Left lung (tissue), 10 donors: ENCODE results near the gene GRID1. TPM values are rescaled to one million over a fixed set of nuclear protein-coding genes. Genes with fewer than 3 reads are reported as not detected.
A peak's percentile ranks its signal among the peaks of the same experiment; 100 is the strongest.

Source experiments
- ATAC-seq: fragments of 200-7000 bp; cut with Tn5 transposase; one replicate; pipeline ENCODE4 v1.9.1; 2020; ENCODE audit warnings: moderate library complexity
- DNase-seq, 4 donors: peaks; one replicate each; pipeline ENCODE4 v3.0.0-alpha.2; 2013 to 2020
- H3K27ac ChIP-seq, 2 donors: fragments of 200-600 bp; sonication (generic) in 1 of 2; one replicate each; pipeline versions ENCODE4 v1.5.0 to v1.8.0; 2020 to 2021
- H3K27me3 ChIP-seq, 2 donors: fragments of 200-600 bp; sonication (generic) in 1 of 2; one replicate each; pipeline versions ENCODE4 v1.5.0 to v1.8.0; 2020 to 2021
- H3K36me3 ChIP-seq, 2 donors: fragments of 200-600 bp; sonication (generic) in 1 of 2; one replicate each; pipeline versions ENCODE4 v1.5.0 to v1.8.0; 2020 to 2021
- H3K4me1 ChIP-seq, 2 donors: fragments of 200-600 bp; one replicate each; pipeline ENCODE4 v1.8.0; 2021
- H3K4me3 ChIP-seq, 2 donors: fragments of 200-600 bp; sonication (generic) in 1 of 2; one replicate each; pipeline versions ENCODE4 v1.5.0 to v1.8.0; 2020 to 2021; ENCODE audit warnings: mild to moderate bottlenecking in 1 of 2
- H3K9me3 ChIP-seq, 2 donors: fragments of 200-600 bp; sonication (generic) in 1 of 2; one replicate each; pipeline versions ENCODE4 v1.5.0 to v1.8.0; 2020 to 2021
- CTCF ChIP-seq, 2 donors: fragments of 200-600 bp; sonication (generic) in 1 of 2; IDR thresholded peaks; one replicate each; pipeline versions ENCODE4 v1.5.0 to v1.8.0; 2021; ENCODE audit warnings: antibody characterized with exemption in 2 of 2
- intact Hi-C, 2 donors: fragments of 100-400 bp; cut with DNase I; formaldehyde crosslinking; loops; one replicate each; pipeline versions ENCODE4 v1.11.2 to v1.14.2; 2022
- polyA plus RNA-seq, 6 donors: library from polyadenylated mRNA; unstranded; fragments of 120-200 nt; gene quantifications; one replicate each; pipeline ENCODE4 v1.2.1, GENCODE V29; 2013; ENCODE audit not compliant: insufficient read length in 6 of 6
- total RNA-seq, 2 donors: library from RNA; stranded (reverse); fragmentation: NEBNext Ultra II Directional; extraction: Animal tissue kit (Norgen Biotek cat#: 25700); gene quantifications; one replicate each; pipeline ENCODE4 v1.2.1, GENCODE V29; 2021
- donor health status: DM: no; HTN: yes; CAD: no.
- donor health status: DM: no; HTN: no; CAD: no.

Gene GRID1
- total and polyA plus RNA-seq, 8 donors, result 0.81 to 2.6 (median 1.2) TPM

- Histone ChIP-seq H3K4me3 (no peak overlapping the region), H3K36me3 (no peaks in the 10 kb centered on the region), H3K4me1 (peaks cover 0 to 7% of the 10 kb centered on the region in 2 donors), H3K9me3 (no peaks in the 10 kb centered on the region), H3K27me3 (no peaks in the 10 kb centered on the region), H3K27ac (peak overlapping the region; percentile 20 to 33)
- peak; percentile 70 for ATAC-seq
- intact Hi-C loops, result no loop called here
- no peak for TF ChIP-seq CTCF (IDR thresholded peaks at IDR 0.05)
- no peak for DNase-seq
These were observed 724.0 kb downstream of the GRID1 start for GRCh38 chr10:85642421-85643170.

DNA sequence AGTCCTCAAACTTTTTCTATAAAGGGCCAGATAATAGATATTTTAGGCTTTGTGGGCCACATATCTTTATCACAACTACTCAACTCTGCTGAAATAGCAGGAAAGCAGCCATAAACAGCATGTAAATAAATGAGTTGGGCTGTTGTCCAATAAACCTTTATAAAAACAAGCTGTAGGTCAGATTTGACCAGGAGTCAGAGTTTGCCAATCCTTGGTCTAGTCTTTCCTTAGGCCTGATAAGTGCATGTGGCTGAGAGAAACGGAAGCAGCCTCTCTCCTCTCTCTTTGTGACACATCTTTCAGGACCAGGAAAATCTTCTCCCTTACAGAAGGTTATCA lies 724.5 kb downstream of the GRID1 start:
- intact Hi-C loops, result no loop called here
- Histone ChIP-seq H3K27ac (peak overlapping the region; percentile 20 to 33), H3K36me3 (no peaks in the 10 kb centered on the region)

DNA sequence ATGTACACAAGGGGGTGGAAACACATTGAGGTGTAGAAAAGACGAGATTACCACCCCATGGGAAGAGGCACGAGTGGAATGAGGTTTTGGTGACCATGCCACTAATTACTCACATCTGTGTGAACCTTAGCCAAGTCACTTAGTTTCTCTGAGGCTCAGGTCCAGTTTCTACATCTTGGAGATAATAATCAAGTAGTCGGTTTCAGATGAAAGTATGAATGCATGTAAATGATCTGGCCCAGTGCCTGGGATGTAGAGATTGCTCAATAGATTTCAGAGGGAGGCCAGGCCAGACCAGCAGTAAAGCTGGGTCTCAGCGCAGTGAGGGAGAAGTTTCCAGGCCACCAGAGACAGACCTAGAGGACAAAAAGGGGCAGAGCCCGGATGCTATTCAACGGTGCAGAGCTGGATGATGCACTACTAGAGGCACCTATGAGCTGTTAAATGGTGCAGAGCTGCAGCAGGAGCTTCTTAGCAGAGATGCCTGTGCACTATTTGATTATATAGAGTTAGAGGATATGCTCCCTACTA lies 725.1 kb downstream of the GRID1 start:
- peak; percentile 13 for ATAC-seq
- no peaks in the 10 kb centered on the region for H3K36me3 ChIP-seq
- no peaks in the 10 kb centered on the region for H3K27me3 ChIP-seq
- H3K27ac ChIP-seq, result peak overlapping the region in 1 of 2 donors; percentile 20
- intact Hi-C loops, result no loop called here
- DNase-seq, result peak in 1 of 4 donors; percentile 10
- no peak overlapping the region for H3K4me3 ChIP-seq
- no peak for TF ChIP-seq CTCF (IDR thresholded peaks at IDR 0.05)
- no peaks in the 10 kb centered on the region for H3K9me3 ChIP-seq
- peaks cover 0 to 7% of the 10 kb centered on the region in 2 donors for H3K4me1 ChIP-seq

More for the DNA sequence above, 724.5 kb downstream of the GRID1 start:
- H3K9me3 ChIP-seq, result no peaks in the 10 kb centered on the region
- DNase-seq (no peak), ATAC-seq (peak; percentile 24)
- H3K4me3 ChIP-seq, result no peak overlapping the region
- peaks cover 0 to 7% of the 10 kb centered on the region in 2 donors for H3K4me1 ChIP-seq
- no peak for TF ChIP-seq CTCF (IDR thresholded peaks at IDR 0.05)
- no peaks in the 10 kb centered on the region for H3K27me3 ChIP-seq

GRCh38 chr10:85638797-85639196 lies 727.8 kb downstream of the GRID1 start:
- Histone ChIP-seq H3K27me3 (no peaks in the 10 kb centered on the region), H3K27ac (no peak overlapping the region), H3K36me3 (no peaks in the 10 kb centered on the region), H3K9me3 (no peaks in the 10 kb centered on the region), H3K4me3 (no peak overlapping the region), H3K4me1 (peaks cover 0 to 7% of the 10 kb centered on the region in 2 donors)
- DNase-seq (no peak), ATAC-seq (no peak)
- TF ChIP-seq CTCF (IDR thresholded peaks at IDR 0.05), result no peak
- intact Hi-C loops, result no loop called here

- Histone ChIP-seq H3K4me3 (no peak overlapping the region), H3K4me1 (no peaks in the 10 kb centered on the region), H3K27ac (no peak overlapping the region), H3K36me3 (no peaks in the 10 kb centered on the region), H3K9me3 (no peaks in the 10 kb centered on the region), H3K27me3 (no peaks in the 10 kb centered on the region)
- ATAC-seq, result no peak
- intact Hi-C loops, result no loop called here
- no peak for TF ChIP-seq CTCF (IDR thresholded peaks at IDR 0.05)
- DNase-seq, result no peak
These were observed 730.9 kb downstream of the GRID1 start for GRCh38 chr10:85635650-85636049.
